Measurements from ENCODE around the gene POU2AF1. TPM values are rescaled to one million over a fixed set of nuclear protein-coding genes. Genes with fewer than 3 reads are reported as not detected.

POU2AF1 gene
- polyA plus RNA-seq, 1 donor (not counting 4 experiments of a cell fraction or from before 2014, with no cell fraction given): not detected

DNA sequence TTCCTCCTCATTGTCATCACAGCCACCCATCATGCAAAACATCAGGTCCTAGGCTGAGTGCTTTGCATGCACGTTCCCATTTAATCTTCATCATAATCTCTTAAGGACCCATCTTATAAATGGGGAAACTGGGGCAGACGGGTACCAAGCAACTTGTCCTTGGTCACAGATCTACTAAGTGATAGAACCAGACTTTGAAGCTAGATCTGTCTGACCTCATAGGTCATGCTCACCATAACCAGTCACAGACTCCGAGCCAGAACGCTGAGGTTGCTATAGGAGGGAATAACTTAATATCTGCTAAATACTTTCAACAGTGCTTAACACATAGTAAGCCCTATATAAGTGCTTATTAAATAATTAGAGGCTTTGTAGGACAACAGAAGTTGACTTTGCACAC lies 43.0 kb downstream of the POU2AF1 start:
- DNase-seq (ENCODE audit: low read depth, low spot score) (no peak), FAIRE-seq (no peak)
- H3K79me2 ChIP-seq (ENCODE audit: control insufficient read depth, insufficient read depth, low read length): no peaks in the 10 kb centered on the region
- H2AFZ ChIP-seq (ENCODE audit: control insufficient read depth, low read length): no peak overlapping the region
- dilution Hi-C loops (cut with MboI; ENCODE audit: extremely low pct_ligation_motif_present, low sequenced_read_pairs): no loop called here
- no peaks in the 10 kb centered on the region for H3K36me3 ChIP-seq (ENCODE audit: control insufficient read depth in 2 of 2, extremely low read depth in 1 of 2, insufficient read depth in 2 of 2, low read length in 2 of 2)
- no peak overlapping the region for H3K9ac ChIP-seq (ENCODE audit: control insufficient read depth, extremely low read depth, insufficient read depth, low read length)
- no peaks in the 10 kb centered on the region for H3K9me3 ChIP-seq (ENCODE audit: control insufficient read depth, low read depth, low read length)
- H3K9me1 ChIP-seq (ENCODE audit: control insufficient read depth, extremely low read depth, insufficient read depth, low read length): no peaks in the 10 kb centered on the region
- no peak overlapping the region for H3K4me2 ChIP-seq (ENCODE audit: control insufficient read depth, extremely low read depth, insufficient read depth, low read depth, low read length)
- no peak overlapping the region for H3K4me3 ChIP-seq (ENCODE audit: control insufficient read depth in 2 of 3, extremely low read depth in 1 of 3, insufficient read depth in 2 of 3, low read depth in 1 of 3, low read length in 3 of 3)
- no peaks in the 10 kb centered on the region for H4K20me1 ChIP-seq (ENCODE audit: control insufficient read depth, extremely low read depth, insufficient read depth, low read length)
- peaks cover 8% of the 10 kb centered on the region for H3K4me1 ChIP-seq (ENCODE audit: control insufficient read depth, extremely low read depth, insufficient read depth, low read length)
- no peak overlapping the region for H3K27ac ChIP-seq (ENCODE audit: control insufficient read depth, insufficient read depth, low read length)
- peaks cover 3% of the 10 kb centered on the region for H3K27me3 ChIP-seq (ENCODE audit: control insufficient read depth, extremely low read depth, insufficient read depth, low read length)
- TF ChIP-seq CTCF (optimal IDR thresholded peaks at IDR 0.05 in 1 of 3, IDR thresholded peaks at IDR 0.05 in 1 of 3, conservative IDR thresholded peaks at IDR 0.05 in 1 of 3; ENCODE audit: extremely low read depth in 1 of 3, insufficient read depth in 2 of 3, low read length in 3 of 3) (no peak), EZH2 (IDR thresholded peaks at IDR 0.05; ENCODE audit: low read length) (no peak)

- H4K20me1 ChIP-seq (ENCODE audit: control insufficient read depth, extremely low read depth, insufficient read depth, low read length): no peaks in the 10 kb centered on the region
- no peak for DNase-seq (ENCODE audit: low read depth, low spot score)
Measured at GRCh38 chr11:111335549-111335948, 43.5 kb downstream of the POU2AF1 start.

More at GRCh38 chr11:111335549-111335948, 43.5 kb downstream of the POU2AF1 start:
- H2AFZ ChIP-seq (ENCODE audit: control insufficient read depth, low read length): no peak overlapping the region
- H3K79me2 ChIP-seq (ENCODE audit: control insufficient read depth, insufficient read depth, low read length): no peaks in the 10 kb centered on the region
- peaks cover 3% of the 10 kb centered on the region for H3K27me3 ChIP-seq (ENCODE audit: control insufficient read depth, extremely low read depth, insufficient read depth, low read length)
- no peaks in the 10 kb centered on the region for H3K9me3 ChIP-seq (ENCODE audit: control insufficient read depth, low read depth, low read length)
- H3K9me1 ChIP-seq (ENCODE audit: control insufficient read depth, extremely low read depth, insufficient read depth, low read length): no peaks in the 10 kb centered on the region
- dilution Hi-C loops (cut with MboI; ENCODE audit: extremely low pct_ligation_motif_present, low sequenced_read_pairs): no loop called here
- H3K36me3 ChIP-seq (ENCODE audit: control insufficient read depth in 2 of 2, extremely low read depth in 1 of 2, insufficient read depth in 2 of 2, low read length in 2 of 2): no peaks in the 10 kb centered on the region
- no peak overlapping the region for H3K27ac ChIP-seq (ENCODE audit: control insufficient read depth, insufficient read depth, low read length)
- no peak overlapping the region for H3K4me3 ChIP-seq (ENCODE audit: control insufficient read depth in 2 of 3, extremely low read depth in 1 of 3, insufficient read depth in 2 of 3, low read depth in 1 of 3, low read length in 3 of 3)
- TF ChIP-seq CTCF (optimal IDR thresholded peaks at IDR 0.05 in 1 of 3, IDR thresholded peaks at IDR 0.05 in 1 of 3, conservative IDR thresholded peaks at IDR 0.05 in 1 of 3; ENCODE audit: extremely low read depth in 1 of 3, insufficient read depth in 2 of 3, low read length in 3 of 3) (no peak), EZH2 (IDR thresholded peaks at IDR 0.05; ENCODE audit: low read length) (no peak)
- no peak overlapping the region for H3K4me2 ChIP-seq (ENCODE audit: control insufficient read depth, extremely low read depth, insufficient read depth, low read depth, low read length)
- peaks cover 8% of the 10 kb centered on the region for H3K4me1 ChIP-seq (ENCODE audit: control insufficient read depth, extremely low read depth, insufficient read depth, low read length)
- FAIRE-seq: no peak
- H3K9ac ChIP-seq (ENCODE audit: control insufficient read depth, extremely low read depth, insufficient read depth, low read length): no peak overlapping the region

Measured in keratinocyte (primary cell).